Measurements from ENCODE around the gene GJC2.

The GJC2 gene

DNA sequence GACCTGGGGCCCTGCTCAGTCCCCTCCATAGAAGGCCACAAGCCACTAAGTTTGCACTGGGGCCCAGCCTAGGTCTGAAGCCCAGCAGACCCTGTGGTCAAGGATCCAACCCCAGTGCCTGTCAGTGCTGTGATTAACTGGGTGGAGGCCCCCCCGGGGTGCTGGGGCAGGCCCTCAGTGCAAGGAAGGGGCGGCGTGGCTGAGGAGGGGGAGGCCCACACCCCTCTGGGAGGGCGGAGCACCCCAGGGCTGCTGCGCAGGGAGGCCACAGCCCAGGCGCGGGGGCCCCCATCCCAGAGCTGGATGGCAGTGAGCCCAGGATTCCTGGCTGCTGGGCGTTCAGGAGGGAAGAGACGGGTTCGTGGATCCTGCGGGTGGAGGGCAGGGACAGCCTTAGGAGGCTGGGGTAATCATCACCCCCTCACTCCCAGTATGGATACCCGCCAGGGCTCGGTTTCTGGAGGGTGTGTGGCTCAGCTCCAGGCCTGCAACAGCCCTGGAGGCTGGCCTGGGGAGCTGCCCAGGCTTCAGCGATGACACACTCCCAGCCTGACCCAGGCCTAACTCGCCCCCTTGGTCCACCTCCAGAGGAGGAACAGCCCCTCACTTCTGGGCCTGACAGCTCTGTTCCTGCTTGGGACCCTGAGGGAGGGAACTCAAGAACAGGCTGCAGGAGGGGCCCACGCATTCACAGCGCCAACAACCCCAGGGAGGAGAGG, 890 bp downstream of the GJC2 start:
- H3K9me3 ChIP-seq (replicated peaks; ENCODE audit: insufficient read depth, low read length), result no peaks in the 10 kb centered on the region
- H4K20me1 ChIP-seq (ENCODE audit: insufficient read depth, low read length), result no peaks in the 10 kb centered on the region; the same call in 1 of the 2 replicates
- no peaks in the 10 kb centered on the region for H3K9me2 ChIP-seq (replicated peaks; ENCODE audit: insufficient read depth, low read length)
- H3K9ac ChIP-seq (ENCODE audit: low read length), result no peak overlapping the region
- H3F3A ChIP-seq (ENCODE audit: insufficient read depth, low read length), result no peaks in the 10 kb centered on the region
- no peaks in the 10 kb centered on the region for H3K27me3 ChIP-seq (replicated peaks; ENCODE audit: insufficient read depth, low read length)
- H3K27ac ChIP-seq (ENCODE audit: low read length), result no peak overlapping the region
- H3K4me1 ChIP-seq (ENCODE audit: low read length), result no peaks in the 10 kb centered on the region
- no peak overlapping the region for H2AFZ ChIP-seq (ENCODE audit: low read length)
- TF ChIP-seq EZH2phosphoT487 (IDR thresholded peaks at IDR 0.05; ENCODE audit: low read length) (no peak), CTCF (IDR thresholded peaks at IDR 0.05; ENCODE audit: low read length) (no peak)
- H3K4me2 ChIP-seq (ENCODE audit: low read depth, low read length), result no peak overlapping the region
- DNase-seq, result no peak
- H3K79me2 ChIP-seq (ENCODE audit: low read length), result peaks cover 20% of the 10 kb centered on the region
- no peak overlapping the region for H3K4me3 ChIP-seq (ENCODE audit: low read length)
- peaks cover 3% of the 10 kb centered on the region; the same call in 1 of the 2 replicates for H3K36me3 ChIP-seq (replicated peaks; ENCODE audit: insufficient read depth, low read length)

DNA sequence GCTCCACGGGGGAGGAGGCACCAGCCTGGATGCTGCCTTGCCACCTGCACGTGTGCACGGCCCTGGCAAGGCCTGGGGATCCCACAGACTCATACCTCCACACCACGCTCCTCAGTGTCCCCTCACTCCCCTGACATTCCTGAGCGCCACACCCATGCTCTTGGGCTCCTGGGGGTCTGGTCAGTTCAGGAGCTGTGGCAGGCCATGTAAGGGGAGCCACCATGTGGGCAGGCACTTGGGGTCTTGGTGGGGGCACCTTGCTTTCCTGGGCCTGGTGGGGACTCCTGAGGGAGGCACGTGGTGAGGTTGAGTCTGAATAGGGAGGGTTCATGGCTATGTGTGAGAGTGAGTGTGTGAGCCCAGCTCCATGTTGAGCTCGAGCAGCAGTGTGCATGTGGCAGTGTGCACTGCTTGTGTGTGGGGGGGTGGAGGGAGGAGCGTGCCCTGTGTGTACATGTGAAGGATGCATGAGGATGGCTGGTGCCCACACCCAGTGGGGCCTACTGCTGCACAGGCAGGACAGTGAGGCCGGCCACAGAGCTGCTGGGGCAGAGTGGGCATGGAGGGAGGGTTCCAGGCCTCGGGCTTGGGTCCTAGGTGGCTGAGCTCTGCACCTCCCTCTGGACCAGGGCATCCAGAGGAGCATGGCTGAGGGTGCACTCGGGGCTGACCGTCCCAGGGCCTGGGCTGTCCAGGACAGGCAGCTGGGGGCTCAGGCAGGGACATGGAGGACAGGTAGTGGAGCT, 1.6 kb downstream of the GJC2 start:
- Histone ChIP-seq H3F3A (ENCODE audit: insufficient read depth, low read length) (no peaks in the 10 kb centered on the region), H3K9me3 (replicated peaks; ENCODE audit: insufficient read depth, low read length) (no peaks in the 10 kb centered on the region), H3K27me3 (replicated peaks; ENCODE audit: insufficient read depth, low read length) (no peaks in the 10 kb centered on the region), H3K9ac (ENCODE audit: low read length) (no peak overlapping the region), H3K36me3 (replicated peaks; ENCODE audit: insufficient read depth, low read length) (no peaks in the 10 kb centered on the region; the same call in 1 of the 2 replicates), H4K20me1 (ENCODE audit: insufficient read depth, low read length) (no peaks in the 10 kb centered on the region; the same call in 1 of the 2 replicates), H3K4me1 (ENCODE audit: low read length) (no peaks in the 10 kb centered on the region), H3K27ac (ENCODE audit: low read length) (no peak overlapping the region), H3K4me3 (ENCODE audit: low read length) (no peak overlapping the region), H3K9me2 (replicated peaks; ENCODE audit: insufficient read depth, low read length) (no peaks in the 10 kb centered on the region), H2AFZ (ENCODE audit: low read length) (no peak overlapping the region), H3K79me2 (ENCODE audit: low read length) (peaks cover 12% of the 10 kb centered on the region), H3K4me2 (ENCODE audit: low read depth, low read length) (no peak overlapping the region)
- DNase-seq, result no peak
- TF ChIP-seq EZH2phosphoT487 (IDR thresholded peaks at IDR 0.05; ENCODE audit: low read length) (no peak), CTCF (IDR thresholded peaks at IDR 0.05; ENCODE audit: low read length) (no peak), EZH2 (optimal IDR thresholded peaks at IDR 0.05; ENCODE audit: low read depth, low read length) (no peak)

DNA sequence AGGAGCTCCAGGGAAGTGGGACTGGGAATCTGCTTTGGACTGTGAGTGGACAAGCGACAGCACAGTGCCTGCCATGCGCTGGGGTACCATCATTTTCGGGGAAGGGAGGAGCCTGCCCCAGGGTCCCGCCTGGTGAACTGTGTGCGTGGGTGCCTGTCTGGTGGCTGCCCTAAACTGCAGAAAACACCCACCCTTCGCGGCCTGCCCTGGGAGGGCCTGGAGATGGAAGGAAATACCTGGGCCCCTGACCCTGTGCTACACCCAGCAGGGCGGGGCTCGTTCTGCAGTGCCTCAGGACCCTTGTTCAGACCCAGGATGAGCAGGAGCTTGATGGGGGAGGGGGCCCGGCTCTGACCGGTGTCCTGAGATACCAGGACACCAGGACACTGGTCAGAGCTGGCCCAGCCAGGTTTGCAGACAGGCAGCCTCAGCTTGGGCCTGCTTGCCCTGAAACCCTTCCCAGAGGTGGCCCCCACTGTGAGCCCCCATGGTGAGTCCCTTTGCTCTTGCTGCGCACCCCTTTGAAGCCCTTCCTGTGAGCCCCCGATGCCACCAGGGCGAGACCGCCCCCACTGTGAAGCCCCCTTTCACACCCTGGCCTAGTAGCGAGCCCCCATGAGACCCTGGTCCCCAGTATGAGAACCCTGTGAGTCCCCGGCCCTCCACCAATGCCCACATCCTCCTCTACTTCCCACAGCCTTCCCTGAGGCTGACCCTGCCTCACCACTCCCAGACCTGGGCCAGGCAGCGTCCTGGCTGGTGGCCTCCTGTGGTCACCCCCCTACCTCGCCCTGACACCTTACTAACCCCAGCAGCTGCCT, 2.6 kb downstream of the GJC2 start:
- H2AFZ ChIP-seq (ENCODE audit: low read length), result no peak overlapping the region
- TF ChIP-seq EZH2 (optimal IDR thresholded peaks at IDR 0.05; ENCODE audit: low read depth, low read length) (no peak), EZH2phosphoT487 (IDR thresholded peaks at IDR 0.05; ENCODE audit: low read length) (no peak), CTCF (IDR thresholded peaks at IDR 0.05; ENCODE audit: low read length) (no peak)
- no peak overlapping the region for H3K4me2 ChIP-seq (ENCODE audit: low read depth, low read length)
- H3K4me3 ChIP-seq (ENCODE audit: low read length), result no peak overlapping the region
- H3K27ac ChIP-seq (ENCODE audit: low read length), result no peak overlapping the region
- no peaks in the 10 kb centered on the region; the same call in 1 of the 2 replicates for H4K20me1 ChIP-seq (ENCODE audit: insufficient read depth, low read length)
- peaks cover 4% of the 10 kb centered on the region; the same call in 1 of the 2 replicates for H3K79me2 ChIP-seq (ENCODE audit: low read length)
- H3K9me2 ChIP-seq (replicated peaks; ENCODE audit: insufficient read depth, low read length), result no peaks in the 10 kb centered on the region
- no peaks in the 10 kb centered on the region for H3K27me3 ChIP-seq (replicated peaks; ENCODE audit: insufficient read depth, low read length)
- H3K36me3 ChIP-seq (replicated peaks; ENCODE audit: insufficient read depth, low read length), result no peaks in the 10 kb centered on the region; the same call in 1 of the 2 replicates
- no peak overlapping the region for H3K9ac ChIP-seq (ENCODE audit: low read length)
- no peaks in the 10 kb centered on the region for H3K9me3 ChIP-seq (replicated peaks; ENCODE audit: insufficient read depth, low read length)
- no peaks in the 10 kb centered on the region for H3F3A ChIP-seq (ENCODE audit: insufficient read depth, low read length)
- DNase-seq, result no peak
- no peaks in the 10 kb centered on the region for H3K4me1 ChIP-seq (ENCODE audit: low read length)
